OCI-LY7 (cell line): ENCODE measurements around the gene KIF6.

Source experiments
- CTCF ChIP-seq: fragments of 200-600 bp; sonication (generic); conservative IDR thresholded peaks from 2 replicates; pipeline ENCODE4 v1.5.1; 2014; ENCODE audit warnings: mild to moderate bottlenecking, antibody characterized with exemption, low read length, moderate library complexity, mixed read lengths
- EZH2phosphoT487 ChIP-seq: fragments of 200-600 bp; sonication (generic); IDR thresholded peaks from 2 replicates; pipeline ENCODE4 v1.6.1; 2018; ENCODE audit warnings: low read depth, borderline replicate concordance, mild to moderate bottlenecking, mixed run types, antibody characterized with exemption, low read length, moderate library complexity, mixed read lengths

GRCh38 chr6:39576556-39577303, 148.5 kb downstream of the KIF6 start:
- TF ChIP-seq CTCF (no peak), EZH2phosphoT487 (no peak)
